HepG2 (cell line): ENCODE results near the gene WIPF2. TPM values are rescaled to one million over a fixed set of nuclear protein-coding genes. Genes with fewer than 3 reads are reported as not detected.

Experiments
- ATAC-seq: fragments of 200-7000 bp; cut with Tn5 transposase; 3 replicates; pipeline ENCODE4 v1.9.1; 2020; ENCODE audit warnings: mild to moderate bottlenecking, moderate library complexity
- BruUV-seq: library from RNA; stranded (reverse); fragments of 400-500 nt; replicated peaks from 2 replicates; lab custom pipeline; 2021; lab: Mats Ljungman, UMichigan
- CTCF ChIA-PET: fragments of 300-600 bp; formaldehyde crosslinking; extraction: SDS; loops from one replicate; lab custom pipeline; 2021; ENCODE audit warnings: low total read pairs, inconsistent platforms, low intra/inter-chr PET ratio; lab: Yijun Ruan, JAX
- POLR2A ChIA-PET: fragments of 350-600 bp; sonication (Branson Sonifier 250); formaldehyde crosslinking; loops from one replicate; lab custom pipeline; 2020; ENCODE audit warnings: antibody characterized with exemption, inconsistent platforms; lab: Yijun Ruan, JAX
- DNase-seq: peaks from one replicate; pipeline ENCODE4 v3.0.0-alpha.2; 2015; ENCODE audit warnings: low spot score
- FAIRE-seq: peaks from 3 replicates; lab custom pipeline; 2011; peaks lifted over from hg19 to GRCh38; lab: Jason Lieb, UNC
- H2AFZ ChIP-seq: one replicate; pipeline ENCODE4 v1.6.1; 2011; ENCODE audit warnings: low read length, inconsistent platforms
- H3K27ac ChIP-seq: fragments of 300-600 bp; 3 replicates; pipeline ENCODE4 v1.8.0; 2011; ENCODE audit warnings: mixed run types, mild to moderate bottlenecking, mixed read lengths, low read length, inconsistent platforms; ENCODE audit not compliant: insufficient read depth; ENCODE audit errors: extremely low read length
- H3K27me3 ChIP-seq, 2 experiments: fragments of 200-600 bp in 1 of 2; 2 replicates in 1 of 2; 3 replicates in 1 of 2; pipeline versions ENCODE4 v1.6.0 to v1.8.0; 2011; ENCODE audit warnings: low read length in 2 of 2, mild to moderate bottlenecking in 2 of 2, moderate library complexity in 2 of 2, inconsistent platforms in 1 of 2; ENCODE audit not compliant: insufficient read depth in 2 of 2, control insufficient read depth in 1 of 2
- H3K36me3 ChIP-seq, 2 experiments: fragments of 200-600 bp in 1 of 2; replicated peaks in 1 of 2; 2 replicates in 1 of 2; 3 replicates in 1 of 2; pipeline versions ENCODE4 v1.5.1 to v1.8.0; 2011; ENCODE audit warnings: low read length in 2 of 2, inconsistent platforms in 1 of 2; ENCODE audit not compliant: insufficient read depth in 2 of 2, control insufficient read depth in 1 of 2
- H3K4me1 ChIP-seq: 2 replicates; pipeline ENCODE4 v1.5.1; 2012; ENCODE audit warnings: low read length, inconsistent platforms; ENCODE audit not compliant: insufficient read depth
- H3K4me2 ChIP-seq: 2 replicates; pipeline ENCODE4 v1.6.0; 2011; ENCODE audit warnings: low read depth, low read length, inconsistent platforms
- H3K4me3 ChIP-seq, 3 experiments: fragments of 200-600 bp in 1 of 3; sonication (generic), shearing (Covaris generic) in 1 of 3; replicated peaks in 1 of 3; 2 replicates each; pipeline ENCODE4 v1.5.1; 2011 to 2016; ENCODE audit warnings: low read length in 3 of 3, inconsistent platforms in 2 of 3, low read depth in 2 of 3, mild to moderate bottlenecking in 2 of 3, control low read depth in 1 of 3, mixed read lengths in 1 of 3; ENCODE audit not compliant: insufficient read depth in 1 of 3
- H3K79me2 ChIP-seq: one replicate; pipeline ENCODE4 v1.6.1; 2011; ENCODE audit warnings: low read length, inconsistent platforms; ENCODE audit not compliant: insufficient read depth
- H3K9ac ChIP-seq: 2 replicates; pipeline ENCODE4 v1.6.0; 2011; ENCODE audit warnings: mild to moderate bottlenecking, low read depth, low read length, inconsistent platforms; ENCODE audit not compliant: insufficient read depth
- H3K9me3 ChIP-seq: 2 replicates; pipeline ENCODE4 v1.5.1; 2012; ENCODE audit warnings: mild to moderate bottlenecking, low read length
- H4K20me1 ChIP-seq: 2 replicates; pipeline ENCODE4 v1.6.0; 2011; ENCODE audit warnings: inconsistent platforms, mild to moderate bottlenecking, low read length, moderate library complexity; ENCODE audit not compliant: insufficient read depth
- CAMTA2 ChIP-seq: sonication (generic); formaldehyde crosslinking; IDR thresholded peaks from 2 replicates; pipeline ENCODE4 v1.4.0; 2020; ENCODE audit warnings: mild to moderate bottlenecking, missing genetic modification reagents, borderline replicate concordance
- CREM ChIP-seq, 2 experiments: sonication (generic) in 1 of 2; formaldehyde crosslinking in 1 of 2; IDR thresholded peaks; 2 replicates each; pipeline versions ENCODE4 v1.4.0 to v1.6.1; 2016 to 2020; ENCODE audit warnings: antibody characterized with exemption in 1 of 2, mild to moderate bottlenecking in 1 of 2, missing genetic modification reagents in 1 of 2
- FOXP4 ChIP-seq: sonication (generic); formaldehyde crosslinking; IDR thresholded peaks from 2 replicates; pipeline ENCODE4 v1.4.0; 2020; ENCODE audit warnings: missing genetic modification reagents
- SRSF4 ChIP-seq: fragments of 200-400 bp; formaldehyde crosslinking; IDR thresholded peaks from one replicate; pipeline ENCODE4 v1.6.1; 2018; ENCODE audit warnings: mild to moderate bottlenecking, low read depth, low read length, moderate library complexity; ENCODE audit not compliant: poor library complexity, severe bottlenecking
- ZBTB10 ChIP-seq: sonication (generic); formaldehyde crosslinking; IDR thresholded peaks from 2 replicates; pipeline ENCODE4 v1.4.0; 2020; ENCODE audit warnings: missing genetic modification reagents, borderline replicate concordance
- ZNF230 ChIP-seq: sonication (generic); formaldehyde crosslinking; IDR thresholded peaks from 2 replicates; pipeline ENCODE4 v1.4.0; 2020; ENCODE audit warnings: mild to moderate bottlenecking, missing genetic modification reagents
- ZNF263 ChIP-seq: sonication (generic); formaldehyde crosslinking; IDR thresholded peaks from 2 replicates; pipeline ENCODE4 v1.4.0; 2020; ENCODE audit warnings: missing genetic modification reagents
- ZNF292 ChIP-seq: sonication (generic); formaldehyde crosslinking; IDR thresholded peaks from 2 replicates; pipeline ENCODE4 v1.8.1; 2022; ENCODE audit warnings: mild to moderate bottlenecking, low read depth, missing genetic modification reagents, borderline replicate concordance
- ZNF83 ChIP-seq: sonication (generic); formaldehyde crosslinking; IDR thresholded peaks from 2 replicates; pipeline ENCODE4 v1.4.0; 2020; ENCODE audit warnings: missing genetic modification reagents, mild to moderate bottlenecking, borderline replicate concordance
- ZNF850 ChIP-seq: sonication (generic); formaldehyde crosslinking; conservative IDR thresholded peaks from 2 replicates; pipeline ENCODE4 v1.9.0; 2021; ENCODE audit warnings: mild to moderate bottlenecking, missing genetic modification reagents
- WGBS: methylation state at CpG from one replicate; pipeline ENCODE4 v1.1.6; 2017; ENCODE audit warnings: low lambda C conversion rate; 5-methylcytosine and 5-hydroxymethylcytosine counted together
- in situ Hi-C: cut with HindIII; loops from 2 replicates; pipeline ENCODE4 v1.10.0; 2017; ENCODE audit warnings: low pct_unique_long_range_greater_than_20kb; ENCODE audit not compliant: extremely low pct_ligation_motif_present
- intact Hi-C: fragments of 100-400 bp; cut with micrococcal nuclease; formaldehyde crosslinking; loops from one replicate; pipeline ENCODE4 v1.10.0; 2022; ENCODE audit not compliant: unreplicated experiment
- polyA plus RNA-seq, 8 experiments: library from polyadenylated mRNA; depleted of rRNA in 3 of 8; stranded (reverse) in 7 of 8; unstranded in 1 of 8; fragments of >200 nt; fragmentation: Illumina TruSeq in 4 of 8; extraction: Trizol in 4 of 8; gene quantifications; 2 replicates each; pipeline versions ENCODE4 v1.2.1 to v1.2.3, GENCODE V29; 2011 to 2016; ENCODE audit warnings: low read depth in 4 of 8, missing spikeins in 1 of 8, mixed read lengths in 1 of 8; ENCODE audit not compliant: insufficient read depth in 1 of 8
- total RNA-seq, 5 experiments: library from RNA; depleted of rRNA; stranded (reverse); fragments of >200 nt; fragmentation: Illumina TruSeq; extraction: Trizol; gene quantifications; 2 replicates each; pipeline ENCODE4 v1.2.3, GENCODE V29; 2016; ENCODE audit warnings: low read depth in 1 of 5
- TF ChIP-seq, protein P1 (sequence below): sonication (generic); formaldehyde crosslinking; IDR thresholded peaks from 2 replicates; pipeline ENCODE4 v1.4.0; 2020; ENCODE audit warnings: mild to moderate bottlenecking, missing genetic modification reagents

The WIPF2 gene
- total and polyA plus RNA-seq, 2 of the 13 experiments (the other 11 are each of a cell fraction or from before 2014, with no cell fraction given) = 7.2 to 10.8 TPM

DNA sequence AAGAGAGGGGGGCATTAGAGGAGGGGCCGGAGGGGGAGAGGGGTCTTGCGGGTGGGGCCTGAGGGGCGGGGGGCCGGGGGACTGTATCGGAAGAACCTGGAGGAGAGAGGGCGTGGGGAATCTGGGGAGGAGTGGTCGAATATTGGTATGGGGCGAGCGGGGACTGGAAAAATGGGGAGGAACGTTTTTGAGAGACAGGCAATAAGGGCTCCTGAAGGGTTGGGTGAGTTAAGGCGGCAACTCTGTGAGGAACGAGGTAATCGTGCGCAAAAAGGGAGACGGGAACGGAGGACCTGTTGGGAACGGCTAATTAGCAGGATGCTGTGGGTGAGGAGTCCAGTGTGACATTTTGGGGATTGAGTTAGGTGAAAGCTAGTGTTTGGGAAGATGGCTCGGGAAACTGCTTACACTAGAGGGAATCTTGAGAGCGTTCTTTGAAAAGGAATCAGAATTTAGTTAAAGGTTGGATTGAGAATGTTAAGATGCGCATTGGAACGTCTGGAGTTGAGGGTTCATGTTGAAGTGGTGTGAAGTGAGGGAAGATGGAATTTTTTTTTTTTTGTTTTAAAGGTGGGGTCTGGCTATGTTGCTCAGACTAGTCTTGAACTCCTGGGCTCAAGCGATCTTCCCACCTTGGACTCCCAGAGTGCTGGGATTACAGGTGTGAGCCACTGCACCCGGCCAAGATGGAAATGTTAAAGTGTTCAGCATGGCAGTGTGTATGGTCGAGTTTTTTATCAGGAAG is 662 bp downstream of the WIPF2 start:
- ChIA-PET POLR2A (interaction anchor here (0.7 to 2.5 kb wide), 20 partner anchors 10 to 1469 kb away, joined by 3 to 19 read pairs (median 5); partner anchors contain the start of genes CDC6, EIF1, MED24 and NR1D1), CTCF (no interaction called here)
- FAIRE-seq (peak; percentile 66), ATAC-seq (peak; percentile 70), DNase-seq (peak; percentile 50)
- Histone ChIP-seq H3K4me3 (peak overlapping the region; percentile 87 to 100 (median 93)), H3K27me3 (no peaks in the 10 kb centered on the region; a peak in 1 of 5 replicates), H3K9ac (peak overlapping the region; percentile 85), H3K36me3 (no peaks in the 10 kb centered on the region; a peak in 3 of 5 replicates), H3K4me1 (peaks cover 19% of the 10 kb centered on the region), H3K4me2 (peak overlapping the region; percentile 88), H3K9me3 (no peaks in the 10 kb centered on the region), H2AFZ (peak overlapping the region; percentile 89), H3K79me2 (peaks cover 39% of the 10 kb centered on the region), H3K27ac (peak overlapping the region; percentile 90), H4K20me1 (no peaks in the 10 kb centered on the region)
- intact Hi-C loops (no loop called here), in situ Hi-C loops (no loop called here)
- WGBS = 4% methylated on average over 24 of the region's 24 CpGs
- TSS peak; percentile 79 for BruUV-seq
- TF ChIP-seq, protein P1, sequence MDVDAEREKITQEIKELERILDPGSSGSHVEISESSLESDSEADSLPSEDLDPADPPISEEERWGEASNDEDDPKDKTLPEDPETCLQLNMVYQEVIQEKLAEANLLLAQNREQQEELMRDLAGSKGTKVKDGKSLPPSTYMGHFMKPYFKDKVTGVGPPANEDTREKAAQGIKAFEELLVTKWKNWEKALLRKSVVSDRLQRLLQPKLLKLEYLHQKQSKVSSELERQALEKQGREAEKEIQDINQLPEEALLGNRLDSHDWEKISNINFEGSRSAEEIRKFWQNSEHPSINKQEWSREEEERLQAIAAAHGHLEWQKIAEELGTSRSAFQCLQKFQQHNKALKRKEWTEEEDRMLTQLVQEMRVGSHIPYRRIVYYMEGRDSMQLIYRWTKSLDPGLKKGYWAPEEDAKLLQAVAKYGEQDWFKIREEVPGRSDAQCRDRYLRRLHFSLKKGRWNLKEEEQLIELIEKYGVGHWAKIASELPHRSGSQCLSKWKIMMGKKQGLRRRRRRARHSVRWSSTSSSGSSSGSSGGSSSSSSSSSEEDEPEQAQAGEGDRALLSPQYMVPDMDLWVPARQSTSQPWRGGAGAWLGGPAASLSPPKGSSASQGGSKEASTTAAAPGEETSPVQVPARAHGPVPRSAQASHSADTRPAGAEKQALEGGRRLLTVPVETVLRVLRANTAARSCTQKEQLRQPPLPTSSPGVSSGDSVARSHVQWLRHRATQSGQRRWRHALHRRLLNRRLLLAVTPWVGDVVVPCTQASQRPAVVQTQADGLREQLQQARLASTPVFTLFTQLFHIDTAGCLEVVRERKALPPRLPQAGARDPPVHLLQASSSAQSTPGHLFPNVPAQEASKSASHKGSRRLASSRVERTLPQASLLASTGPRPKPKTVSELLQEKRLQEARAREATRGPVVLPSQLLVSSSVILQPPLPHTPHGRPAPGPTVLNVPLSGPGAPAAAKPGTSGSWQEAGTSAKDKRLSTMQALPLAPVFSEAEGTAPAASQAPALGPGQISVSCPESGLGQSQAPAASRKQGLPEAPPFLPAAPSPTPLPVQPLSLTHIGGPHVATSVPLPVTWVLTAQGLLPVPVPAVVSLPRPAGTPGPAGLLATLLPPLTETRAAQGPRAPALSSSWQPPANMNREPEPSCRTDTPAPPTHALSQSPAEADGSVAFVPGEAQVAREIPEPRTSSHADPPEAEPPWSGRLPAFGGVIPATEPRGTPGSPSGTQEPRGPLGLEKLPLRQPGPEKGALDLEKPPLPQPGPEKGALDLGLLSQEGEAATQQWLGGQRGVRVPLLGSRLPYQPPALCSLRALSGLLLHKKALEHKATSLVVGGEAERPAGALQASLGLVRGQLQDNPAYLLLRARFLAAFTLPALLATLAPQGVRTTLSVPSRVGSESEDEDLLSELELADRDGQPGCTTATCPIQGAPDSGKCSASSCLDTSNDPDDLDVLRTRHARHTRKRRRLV (CRISPR knock-in tag) = peak; percentile 62
- TF ChIP-seq ZNF292 (CRISPR knock-in tag) = no peak
- TF ChIP-seq ZNF263 (CRISPR knock-in tag) = no peak
- no peak for TF ChIP-seq ZNF850
- TF ChIP-seq FOXP4 (CRISPR knock-in tag) = 0 out of 2 replicates have a peak, but pooled peaks have one; percentile 7
- no peak for TF ChIP-seq ZNF230 (CRISPR knock-in tag)
- no peak for TF ChIP-seq CAMTA2
- TF ChIP-seq ZNF83 (CRISPR knock-in tag) = 0 out of 2 replicates have a peak, but pooled peaks have one; percentile 42
- no peak for TF ChIP-seq CREM (IDR thresholded peaks at IDR 0.05)
- TF ChIP-seq CREM (CRISPR knock-in tag; IDR thresholded peaks at IDR 0.05) = no peak
- no peak for TF ChIP-seq SRSF4
- 0 out of 2 replicates have a peak, but pooled peaks have one; percentile 7 for TF ChIP-seq ZBTB10
